Suppressor macrophage treated with lipopolysaccharide for 4 hours (primary cell): Measurements from ENCODE around the gene OXSR1.
"Not testable (repeated sequence)": the region's sequence is repeated elsewhere in the genome, so short reads cannot be mapped to it uniquely, and the experiment has no call there.

Experiments
- DNase-seq: peaks from one replicate; pipeline ENCODE4 v3.0.0-alpha.2; 2020

OXSR1 gene

DNA sequence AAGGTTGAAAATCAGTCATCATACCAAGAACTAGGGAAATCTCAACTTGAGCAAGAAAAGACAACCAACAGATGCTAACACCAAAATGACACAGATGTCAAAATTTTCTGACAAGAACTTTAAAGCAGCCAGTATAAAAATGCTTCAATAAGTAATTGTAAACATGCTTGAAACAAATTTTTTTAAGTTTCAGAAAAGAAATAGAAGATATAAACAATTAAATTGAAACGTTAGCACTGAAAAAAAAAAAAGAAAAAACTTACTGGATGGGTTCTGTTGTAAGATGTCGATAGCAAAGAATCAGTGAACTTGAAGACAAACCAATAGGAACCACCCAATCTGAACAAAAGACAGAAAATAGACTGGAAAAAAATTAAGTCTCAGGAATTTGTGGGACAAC is 18.8 kb upstream of the OXSR1 start:
- DNase-seq = no peak

DNA sequence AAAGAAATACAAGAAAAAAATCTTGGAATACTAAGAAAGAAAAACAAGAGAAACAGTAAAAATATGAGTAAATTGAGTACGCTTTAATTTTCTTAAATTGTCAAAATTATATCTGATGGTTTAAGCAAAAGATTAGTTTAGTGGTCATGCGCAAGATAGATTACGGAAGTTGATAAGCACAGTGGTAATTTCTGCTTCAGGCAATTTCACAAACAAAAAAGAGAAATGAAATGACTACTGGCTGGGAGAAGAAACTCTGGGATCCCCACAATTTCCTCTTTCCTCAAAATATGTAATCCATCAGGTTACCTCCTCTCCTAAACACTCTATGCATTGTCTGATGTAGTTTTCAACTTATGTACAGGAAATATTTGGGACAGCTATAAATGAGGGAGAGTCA is 17.9 kb upstream of the OXSR1 start:
- DNase-seq = peak; percentile 78

DNA sequence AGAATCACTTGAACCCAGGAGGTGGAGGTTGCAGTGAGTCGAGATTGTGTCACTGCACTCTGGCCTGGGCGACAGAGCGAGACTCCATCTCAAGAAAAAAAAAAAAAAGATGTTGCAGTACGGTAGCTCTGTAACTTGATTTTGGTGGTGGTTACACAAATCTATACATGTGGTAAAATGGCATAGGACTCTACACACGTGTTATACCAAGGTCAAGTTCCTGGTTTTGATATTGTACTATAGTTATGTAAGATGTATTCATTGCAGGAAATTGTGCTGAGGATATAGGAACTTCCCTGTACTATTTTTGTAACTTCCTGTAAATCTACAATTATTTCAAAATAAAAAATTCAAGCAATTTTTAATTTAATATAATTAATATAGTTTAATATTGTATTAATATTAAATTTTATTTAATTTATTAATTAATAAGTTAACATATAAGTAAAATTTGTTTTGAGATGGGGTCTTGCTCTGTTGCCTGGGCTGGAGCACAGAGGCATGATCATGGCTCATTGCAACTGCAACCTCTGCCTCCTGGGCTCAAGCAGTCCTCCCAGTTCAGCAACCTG is 16.9 kb upstream of the OXSR1 start:
- DNase-seq = peak; percentile 83

DNA sequence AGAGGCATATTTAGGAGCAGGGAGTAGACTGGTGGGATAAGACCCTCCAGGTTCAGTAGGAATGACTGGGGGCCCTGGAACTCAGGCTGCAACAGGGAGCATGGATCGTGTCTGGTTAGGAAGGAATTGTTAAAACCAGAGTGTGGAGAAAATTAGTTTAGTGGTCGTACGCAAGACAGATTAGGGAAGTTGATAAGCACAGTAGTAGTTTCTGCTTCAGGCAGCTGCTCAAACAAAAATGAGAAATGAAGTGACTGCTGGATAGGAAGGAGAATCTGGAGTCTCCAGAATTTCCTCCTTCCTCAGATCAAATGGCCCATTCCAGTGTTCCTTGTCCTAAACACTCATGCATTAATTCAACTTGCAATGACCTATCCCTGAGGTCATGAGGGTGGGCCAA is 15.6 kb upstream of the OXSR1 start:
- DNase-seq = peak; percentile 55

DNA sequence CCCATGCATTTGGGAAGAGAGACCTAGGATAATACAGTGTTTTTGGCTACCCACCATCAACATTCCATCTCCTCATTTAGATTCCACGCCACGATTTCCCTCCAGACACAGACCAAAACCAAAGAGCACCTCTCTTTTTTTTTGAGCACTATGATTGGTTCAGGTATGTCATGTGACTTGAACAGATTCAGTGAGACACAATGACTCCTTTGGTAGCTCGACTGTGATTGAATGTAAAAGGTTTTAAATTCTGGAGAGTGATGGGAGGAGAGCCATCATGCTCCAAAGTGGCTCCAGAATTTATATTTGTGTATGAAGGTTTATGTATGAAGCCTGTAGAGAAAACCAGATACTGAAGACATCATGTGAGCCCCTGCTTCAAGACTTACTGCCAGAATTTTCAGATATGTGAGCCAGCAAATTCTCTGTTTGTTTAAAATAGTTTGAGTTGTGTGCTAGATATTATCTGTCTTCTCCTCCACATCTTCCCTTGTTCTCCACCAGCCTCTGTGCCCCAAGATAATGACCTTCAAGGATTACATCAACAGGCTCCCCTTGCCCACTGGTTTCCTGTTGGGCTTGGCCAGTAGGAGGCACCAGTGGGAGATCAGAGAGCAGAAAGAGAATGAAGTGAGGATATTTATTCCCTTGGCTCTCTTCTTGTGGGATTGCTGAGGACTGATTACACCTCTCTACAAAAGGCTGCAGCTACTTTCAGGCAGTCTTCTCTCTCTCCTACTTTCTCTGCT is 14.4 kb upstream of the OXSR1 start:
- DNase-seq = no peak

DNA sequence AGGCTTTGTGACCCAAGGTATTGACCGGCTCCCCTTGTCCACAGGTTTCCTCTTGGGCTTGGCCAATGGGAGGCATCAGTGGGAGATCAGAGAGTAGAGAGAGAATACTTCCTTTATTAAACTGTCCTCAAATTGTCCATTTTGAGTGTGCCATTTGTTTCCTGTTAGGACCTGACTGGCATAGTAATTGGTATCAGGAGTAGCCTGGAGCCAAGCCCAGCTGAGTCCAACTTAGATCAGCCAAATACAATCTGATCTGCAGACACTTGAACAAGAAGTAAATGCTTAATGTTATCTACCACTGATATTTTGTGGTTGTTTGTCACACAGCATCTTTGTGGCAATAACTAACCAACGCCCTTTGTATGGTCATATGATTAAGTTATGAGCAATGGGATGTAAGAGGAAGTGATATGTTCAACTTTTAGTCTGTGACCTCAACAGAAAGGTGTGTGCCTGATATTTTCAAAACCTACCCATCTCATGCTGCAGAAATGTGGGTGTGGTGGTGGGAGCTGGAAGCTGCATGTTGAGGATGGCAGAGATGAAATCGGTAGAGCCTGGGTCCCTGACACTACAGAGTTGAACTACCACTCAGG is 13.6 kb upstream of the OXSR1 start:
- peak; percentile 71 for DNase-seq

DNA sequence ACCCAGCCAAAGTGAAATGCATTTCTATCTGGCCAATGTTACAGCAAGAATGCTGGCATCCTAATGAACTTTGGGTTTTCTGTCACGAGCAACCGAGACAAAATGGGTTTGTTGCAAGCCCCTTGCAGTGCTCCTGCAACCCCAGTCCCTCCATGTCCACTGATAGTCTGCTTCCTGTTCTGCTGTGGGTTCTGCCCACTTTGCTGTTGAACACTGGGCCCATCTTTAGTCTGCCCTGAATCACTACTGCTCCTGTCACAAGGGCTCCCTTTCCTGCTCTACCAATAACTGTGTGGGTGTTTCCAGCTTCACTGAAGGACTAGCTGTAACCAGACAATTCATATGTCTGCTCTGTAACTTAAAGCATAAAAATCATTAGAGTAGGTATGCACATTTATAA is 12.7 kb upstream of the OXSR1 start:
- peak; percentile 71 for DNase-seq

DNA sequence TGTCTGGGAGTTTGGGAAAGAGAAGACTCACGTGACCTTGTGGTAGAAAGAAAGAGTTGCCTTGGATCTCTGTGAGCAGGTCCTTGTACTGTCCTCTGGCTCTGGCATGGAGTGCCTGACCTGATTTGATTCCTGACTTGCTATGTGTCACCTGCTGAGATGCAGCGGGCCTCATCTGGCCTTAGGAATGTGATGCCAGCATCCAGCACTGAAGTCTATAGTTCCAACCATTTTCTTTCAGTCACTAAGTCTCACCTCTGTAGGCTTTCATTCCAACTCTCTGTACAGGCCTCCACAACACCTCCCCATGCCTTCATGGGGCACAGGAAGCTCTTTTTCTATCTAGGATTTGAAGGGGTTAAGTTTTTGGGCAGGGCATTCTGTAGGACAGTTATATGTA is 12.1 kb upstream of the OXSR1 start:
- DNase-seq = no peak

DNA sequence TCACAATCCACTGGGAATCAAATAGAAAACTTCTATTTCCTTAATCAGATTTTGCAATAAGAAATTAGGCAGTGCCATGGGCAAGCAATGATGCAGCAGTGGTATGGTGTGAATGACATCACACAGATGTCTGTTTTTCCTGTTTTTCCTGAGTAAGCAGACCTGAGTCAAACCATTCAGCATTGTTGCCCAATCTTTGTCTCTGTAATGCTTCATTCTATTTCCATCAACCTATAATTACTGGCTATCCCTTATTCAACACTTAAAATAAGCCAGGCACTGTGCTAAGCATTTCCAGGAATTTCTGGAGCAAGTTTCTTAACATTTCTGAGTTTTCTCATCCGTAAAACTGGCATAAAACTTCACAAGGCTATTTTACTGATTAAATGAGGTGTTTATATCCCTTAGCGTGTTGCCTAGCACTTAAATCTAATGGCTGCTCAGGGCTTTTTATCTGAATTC is 11.3 kb upstream of the OXSR1 start:
- peak; percentile 92 for DNase-seq

DNA sequence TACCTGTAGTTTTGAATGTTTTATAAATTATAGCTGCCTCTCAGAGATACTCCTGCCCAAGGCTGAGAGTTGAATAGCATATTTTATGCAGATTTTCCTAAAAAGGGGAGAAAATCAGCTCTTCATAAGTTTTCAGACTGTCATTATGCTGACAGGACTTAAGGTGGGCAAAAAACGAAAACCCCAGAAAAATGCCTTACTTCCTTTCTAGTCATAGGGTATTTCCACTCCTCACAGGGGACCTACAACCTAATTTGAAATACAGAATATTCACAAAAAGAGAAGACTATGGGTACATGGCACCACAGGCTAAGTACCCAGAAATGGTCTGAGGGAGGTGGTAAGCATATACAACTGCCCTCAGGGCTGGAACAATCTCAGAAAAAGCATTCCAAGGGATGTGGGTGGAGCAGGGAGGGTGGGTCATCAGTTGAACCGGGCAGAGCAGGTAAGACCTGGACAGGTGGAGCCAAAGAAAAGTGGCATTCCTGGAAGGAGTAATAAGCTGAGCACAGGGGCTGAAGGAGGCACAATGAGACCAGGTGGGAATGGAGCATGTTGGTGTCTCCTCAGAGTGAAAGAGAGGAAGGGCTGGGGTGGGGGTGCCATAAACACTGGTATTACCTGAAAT is 10.6 kb upstream of the OXSR1 start:
- DNase-seq = no peak

DNA sequence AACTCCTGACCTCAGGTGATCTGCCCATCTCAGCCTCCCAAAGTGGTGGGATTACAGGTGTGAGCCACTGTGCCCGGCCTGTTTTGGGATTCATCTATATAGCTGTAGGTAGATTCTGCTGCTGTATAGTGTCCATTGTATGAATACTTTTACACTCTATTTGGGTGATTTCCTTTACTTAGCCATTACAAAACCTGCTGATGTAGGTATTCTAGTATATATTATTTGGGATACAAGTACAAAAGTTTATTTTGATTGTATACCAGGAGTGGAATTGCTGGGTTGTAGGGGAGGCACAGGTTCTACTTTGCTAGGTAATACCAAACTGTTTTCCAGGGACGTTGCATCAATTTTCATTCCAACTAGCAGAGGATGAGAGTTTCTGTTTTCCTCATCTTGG is 9.5 kb upstream of the OXSR1 start:
- DNase-seq = no peak

DNA sequence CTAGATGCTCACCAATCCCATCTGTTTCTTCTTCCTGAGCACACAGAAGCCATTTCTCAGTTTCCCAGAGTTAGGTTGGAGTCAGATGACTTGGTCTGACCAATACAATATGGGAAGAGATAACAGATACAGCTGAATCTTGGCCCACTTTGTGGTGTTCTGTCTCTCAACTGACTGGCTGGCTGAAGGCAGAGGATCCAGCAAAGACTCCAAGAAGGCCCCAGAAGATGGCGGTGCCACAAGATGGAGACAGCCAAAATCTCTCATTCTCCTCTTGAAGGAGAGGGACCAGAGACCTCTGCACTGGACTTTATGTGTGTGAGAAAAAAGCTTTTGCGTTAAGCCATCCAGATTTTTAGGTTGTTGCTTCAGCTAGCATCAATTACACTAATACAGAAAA is 8.2 kb upstream of the OXSR1 start:
- DNase-seq = no peak

DNA sequence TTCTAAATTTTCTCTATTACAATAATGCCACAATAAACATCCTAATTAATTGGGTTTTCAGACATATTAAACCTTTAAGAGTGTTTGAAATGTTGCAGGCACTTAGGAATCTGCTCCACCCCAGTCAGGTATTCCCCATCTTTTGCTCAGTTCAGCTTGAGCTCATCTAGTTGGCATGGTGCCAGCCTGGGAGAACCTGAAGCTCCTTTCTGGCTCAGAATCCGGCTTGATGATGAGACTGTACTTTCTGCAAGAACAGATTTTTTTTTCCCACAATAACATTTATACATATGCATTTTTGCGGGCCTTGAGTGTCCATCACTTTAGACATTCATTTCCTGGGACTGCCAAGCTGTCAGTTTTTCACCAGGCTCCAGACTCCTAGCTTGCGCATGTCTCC is 7.7 kb upstream of the OXSR1 start:
- DNase-seq = no peak

DNA sequence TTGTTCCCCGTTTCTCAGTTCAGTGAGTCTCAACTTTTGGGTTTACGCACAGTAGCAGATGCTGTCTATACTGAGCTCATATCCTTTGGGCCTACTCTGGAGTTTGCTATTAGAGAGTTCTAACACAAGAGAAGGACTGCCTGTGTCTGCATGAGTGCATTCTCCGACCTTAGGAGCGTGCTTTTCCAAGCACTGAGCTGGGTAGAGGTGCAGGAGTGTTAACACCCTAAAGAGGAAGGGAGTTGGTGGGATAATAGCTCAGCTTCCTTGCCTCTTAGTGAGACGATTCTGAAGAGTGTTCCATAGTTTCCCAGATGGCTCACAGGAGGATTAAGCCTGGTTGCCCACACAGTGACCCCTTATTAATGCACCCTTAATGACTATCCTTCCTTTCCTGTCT is 6.9 kb upstream of the OXSR1 start:
- DNase-seq = no peak

DNA sequence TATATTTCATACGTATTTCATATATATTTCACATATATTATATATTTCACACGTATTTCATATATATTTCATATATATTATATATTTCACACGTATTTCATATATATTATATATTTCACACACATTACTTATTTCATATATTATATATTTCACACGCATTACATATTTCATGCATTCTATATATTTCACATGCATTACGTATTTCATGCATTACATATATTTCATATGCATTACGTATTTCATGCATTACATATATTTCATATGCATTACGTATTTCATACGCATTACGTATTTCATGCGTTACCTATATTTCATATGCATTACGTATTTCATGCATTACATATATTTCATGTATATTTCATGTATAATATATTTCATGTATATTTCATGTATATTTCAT is 4.6 kb upstream of the OXSR1 start:
- DNase-seq = not testable (repeated sequence)

DNA sequence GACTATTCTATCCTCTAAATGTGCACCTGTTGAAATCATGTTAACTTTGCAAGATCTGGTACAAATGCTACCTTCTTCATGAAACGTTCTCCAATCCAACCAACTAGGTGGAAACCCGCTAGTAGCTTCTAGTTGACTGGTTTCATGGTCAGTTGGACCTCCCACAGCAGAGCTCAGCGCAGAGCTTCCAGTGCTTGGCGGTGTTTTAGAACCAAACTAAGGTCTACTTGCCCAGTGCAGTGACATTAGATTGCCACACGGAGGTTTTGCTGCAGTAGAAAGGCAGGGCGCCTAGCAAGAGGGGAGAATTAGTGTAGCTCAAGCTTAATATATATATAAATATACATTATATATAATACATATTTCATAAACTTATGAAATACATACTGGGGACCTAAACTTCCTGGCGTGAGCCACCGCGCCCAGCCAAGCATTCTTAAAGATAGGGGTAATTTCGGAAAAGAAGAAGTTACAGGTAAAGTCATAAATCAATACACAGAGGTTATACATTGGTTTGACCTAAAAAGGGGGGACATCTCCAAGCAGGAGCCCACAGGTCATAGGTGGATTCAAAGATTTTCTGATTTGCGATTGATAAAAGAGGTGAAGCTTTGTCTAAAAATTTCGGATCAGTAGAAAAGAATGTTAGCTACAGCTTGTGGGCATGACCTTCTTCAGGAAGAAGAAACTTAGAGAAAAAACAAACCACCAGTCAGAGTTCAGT is 2.1 kb upstream of the OXSR1 start:
- DNase-seq = no peak

DNA sequence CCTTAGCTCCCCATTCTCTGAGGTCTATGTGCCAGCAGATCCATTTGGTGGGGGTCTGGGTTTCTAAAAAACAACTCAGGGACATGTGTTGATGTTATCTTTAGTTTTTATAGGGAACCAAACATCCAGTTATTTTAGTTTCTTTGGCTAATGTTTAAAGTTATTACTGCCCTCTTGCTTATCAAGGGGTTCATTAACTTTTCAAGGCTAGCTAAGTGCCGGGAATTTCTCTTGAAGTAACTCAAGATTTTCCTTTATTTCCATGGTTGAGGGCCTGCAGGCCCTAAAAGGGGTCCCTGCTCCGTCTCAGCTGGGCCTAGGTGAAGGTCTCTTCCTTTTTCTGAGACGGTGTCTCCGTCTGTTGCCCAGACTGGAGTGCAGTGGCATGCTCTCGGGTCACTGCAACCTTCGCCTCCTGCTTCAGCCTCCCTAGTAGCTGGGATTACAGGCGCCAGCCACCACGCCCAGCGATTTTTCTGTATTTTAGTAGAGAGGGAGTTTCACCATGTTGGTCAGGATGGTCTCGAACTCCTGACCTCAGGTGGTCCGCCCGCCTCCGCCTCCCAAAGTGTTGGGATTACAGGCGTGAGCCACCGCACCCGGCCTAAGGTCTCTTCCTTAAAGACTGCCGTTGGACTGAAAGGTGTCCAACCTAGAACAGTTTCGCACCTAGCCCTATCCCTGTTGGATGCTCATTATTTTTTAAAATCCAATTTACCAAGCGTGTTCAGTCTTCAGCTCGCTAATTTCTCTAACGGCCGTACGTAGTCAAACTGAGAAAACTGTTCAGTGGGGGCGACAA is 1.3 kb upstream of the OXSR1 start:
- DNase-seq = no peak

DNA sequence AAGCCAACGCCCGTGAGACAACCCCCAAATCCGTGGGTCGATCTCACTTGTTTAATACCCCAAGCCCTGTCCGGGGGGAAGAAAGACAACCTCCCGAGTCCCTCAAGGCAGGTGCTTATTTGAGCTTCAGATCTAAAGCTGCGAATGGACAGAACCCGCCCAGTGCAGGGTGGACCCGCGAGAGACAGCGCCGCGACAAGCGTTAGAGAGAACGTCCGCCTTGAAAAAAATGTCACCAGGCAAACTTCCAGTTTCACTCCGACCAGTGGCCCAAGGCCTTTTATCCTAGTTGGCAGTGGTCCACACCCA is 740 bp upstream of the OXSR1 start:
- DNase-seq = no peak

DNA sequence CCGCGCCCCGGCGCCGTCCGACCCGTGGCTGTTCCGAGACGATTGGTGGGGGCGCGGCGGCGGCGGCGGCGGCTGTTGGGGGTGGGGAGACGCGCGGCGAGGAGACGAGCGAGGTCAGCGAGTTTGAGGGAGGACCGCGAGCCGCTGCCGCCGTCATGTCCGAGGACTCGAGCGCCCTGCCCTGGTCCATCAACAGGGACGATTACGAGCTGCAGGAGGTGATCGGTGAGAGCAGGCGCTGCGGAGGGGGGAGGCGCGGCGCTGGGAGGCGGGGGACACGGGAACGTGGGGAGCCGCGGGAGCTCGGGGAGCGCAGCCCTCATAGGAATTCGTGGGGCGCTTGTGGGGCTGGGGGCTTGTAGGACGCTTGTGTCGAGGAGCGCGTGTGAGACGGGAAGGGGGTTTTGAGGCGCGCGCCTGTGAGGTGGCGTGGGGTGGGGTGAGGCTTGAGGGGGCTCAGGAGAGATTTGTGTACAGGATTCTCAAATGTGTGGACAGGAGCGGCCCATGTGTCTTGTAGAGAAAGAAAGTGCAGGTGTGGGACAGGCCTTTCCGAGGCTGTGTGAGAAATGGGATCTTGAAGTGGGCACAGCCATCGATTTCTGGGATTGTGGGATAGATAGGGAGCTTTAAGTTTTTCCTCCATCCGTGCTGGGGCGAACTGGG is 518 bp downstream of the OXSR1 start:
- no peak for DNase-seq

DNA sequence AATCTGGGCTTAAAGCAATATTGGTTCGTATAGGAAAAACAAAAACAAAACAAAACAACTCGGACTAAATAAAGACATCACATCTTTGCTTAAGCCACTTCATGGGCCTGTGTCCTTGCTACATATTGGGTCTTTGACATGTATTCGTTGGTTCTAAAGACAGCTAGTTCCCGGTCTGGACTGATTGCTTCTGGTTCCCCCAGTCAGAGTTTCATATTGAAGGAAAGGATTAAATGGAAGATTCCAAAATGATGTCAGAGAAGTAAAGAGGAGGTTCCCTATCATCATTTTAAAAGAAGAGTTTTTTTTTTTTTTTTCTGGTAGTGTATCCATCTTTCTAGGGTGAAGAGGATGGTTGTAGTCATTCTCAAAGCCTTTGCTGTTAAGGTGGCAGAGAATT is 2.3 kb downstream of the OXSR1 start:
- peak; percentile 34 for DNase-seq

DNA sequence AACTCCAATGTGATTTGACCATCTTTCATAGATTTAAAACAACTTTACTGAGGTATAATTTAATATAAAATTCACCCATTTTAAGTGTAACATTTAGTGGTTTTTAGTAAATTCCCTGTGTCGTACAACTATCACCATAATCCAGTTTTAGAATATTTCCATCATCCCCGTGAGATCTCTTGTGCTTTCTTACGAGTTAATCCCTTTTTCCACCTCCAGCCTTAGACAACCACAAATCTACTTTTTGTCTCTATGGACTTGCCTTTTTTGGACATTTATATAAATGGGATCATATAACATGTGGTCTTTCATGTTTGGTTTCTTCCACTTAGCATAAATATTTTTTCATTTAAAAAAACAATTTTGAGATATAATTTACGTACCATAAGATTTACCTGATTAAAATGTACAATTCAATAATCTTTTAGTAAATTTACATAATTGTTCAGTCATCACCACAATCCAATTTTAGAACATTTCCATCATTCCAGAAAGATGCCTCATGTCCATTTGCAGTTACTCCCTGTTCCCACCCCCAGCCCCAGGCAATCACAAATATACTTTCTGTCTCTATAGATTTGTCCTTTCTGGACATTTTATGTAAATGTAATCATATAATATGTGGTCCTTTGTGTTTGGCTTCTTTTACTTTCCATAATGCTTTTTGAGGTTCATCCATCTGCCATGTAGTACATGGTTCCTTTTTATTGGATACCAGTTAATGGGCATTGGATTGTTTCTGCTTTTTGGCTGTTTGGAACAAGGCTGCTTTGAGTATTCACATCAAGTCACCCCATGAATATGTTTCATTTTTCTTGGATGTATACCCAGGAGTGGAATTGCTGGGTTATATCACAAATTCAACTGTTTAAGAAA is 3.1 kb downstream of the OXSR1 start:
- peak; percentile 47 for DNase-seq
